GM12878 (cell line): ENCODE data around the gene AKAP12. TPM values are rescaled to one million over a fixed set of nuclear protein-coding genes. Genes with fewer than 3 reads are reported as not detected.

Experiments
- ATAC-seq: fragments of 200-7000 bp; cut with Tn5 transposase; 3 replicates; pipeline ENCODE4 v1.9.1; 2020; ENCODE audit warnings: mild to moderate bottlenecking, moderate library complexity
- BruUV-seq: library from RNA; stranded (reverse); fragments of 400-500 nt; replicated peaks from 2 replicates; lab custom pipeline; 2021; lab: Mats Ljungman, UMichigan
- CTCF ChIA-PET: fragments of 300-600 bp; sonication (Branson Sonifier 250); formaldehyde crosslinking; extraction: SDS; loops from one replicate; lab custom pipeline; 2021; ENCODE audit warnings: inconsistent platforms; lab: Yijun Ruan, JAX
- POLR2A ChIA-PET: fragments of 350-600 bp; formaldehyde crosslinking; extraction: SDS; loops from one replicate; lab custom pipeline; 2021; ENCODE audit warnings: inconsistent platforms; lab: Charles Lee
- RAD21 ChIA-PET: fragments of 300-600 bp; sonication (Branson Sonifier 250); formaldehyde crosslinking; loops from one replicate; lab custom pipeline; 2023; ENCODE audit warnings: antibody characterized with exemption; ENCODE audit not compliant: unreplicated experiment; lab: Charles Lee
- SMC1A ChIA-PET: fragments of 300-600 bp; sonication (Branson Sonifier 250); formaldehyde crosslinking; loops from one replicate; lab custom pipeline; 2023; ENCODE audit not compliant: unreplicated experiment, uncharacterized antibody; lab: Charles Lee
- DNase-seq: peaks from one replicate; pipeline ENCODE4 v3.0.0-alpha.2; 2011; ENCODE audit warnings: low read depth, low spot score
- FAIRE-seq: peaks from 3 replicates; lab custom pipeline; 2011; peaks lifted over from hg19 to GRCh38; lab: Jason Lieb, UNC
- H2AFZ ChIP-seq: 2 replicates; pipeline ENCODE4 v1.6.0; 2011; ENCODE audit warnings: low read depth, low read length, control low read depth; ENCODE audit not compliant: control insufficient read depth
- H3K27ac ChIP-seq: 2 replicates; pipeline ENCODE4 v1.5.1; 2011; ENCODE audit warnings: control low read depth; ENCODE audit not compliant: control insufficient read depth, insufficient read depth
- H3K27me3 ChIP-seq, 2 experiments: replicated peaks in 1 of 2; 2 replicates each; pipeline versions ENCODE4 v1.6.0 to v1.6.1; 2011; ENCODE audit warnings: low read length in 1 of 2; ENCODE audit not compliant: control insufficient read depth in 2 of 2, insufficient read depth in 2 of 2
- H3K36me3 ChIP-seq, 2 experiments: 2 replicates each; pipeline ENCODE4 v1.5.1; 2011; ENCODE audit warnings: low read length in 1 of 2; ENCODE audit not compliant: control insufficient read depth in 2 of 2, insufficient read depth in 2 of 2
- H3K4me1 ChIP-seq: 2 replicates; pipeline ENCODE4 v1.6.1; 2011; ENCODE audit warnings: mild to moderate bottlenecking, low read length, moderate library complexity, mixed read lengths; ENCODE audit not compliant: control insufficient read depth, insufficient read depth
- H3K4me2 ChIP-seq: 2 replicates; pipeline ENCODE4 v1.6.0; 2011; ENCODE audit warnings: control low read depth; ENCODE audit not compliant: control insufficient read depth, insufficient read depth
- H3K4me3 ChIP-seq: fragments of 200-600 bp; sonication (generic); 2 replicates; pipeline ENCODE4 v1.5.1; 2016
- H3K79me2 ChIP-seq: 2 replicates; pipeline ENCODE4 v1.6.0; 2011; ENCODE audit warnings: low read length; ENCODE audit not compliant: control insufficient read depth, insufficient read depth
- H3K9ac ChIP-seq: 2 replicates; pipeline ENCODE4 v1.8.0; 2011; ENCODE audit warnings: low read length, control low read depth, mixed read lengths; ENCODE audit not compliant: control insufficient read depth, insufficient read depth
- H3K9me3 ChIP-seq: replicated peaks from 3 replicates; pipeline ENCODE4 v1.5.1; 2011; ENCODE audit warnings: mild to moderate bottlenecking, low read length; ENCODE audit not compliant: control insufficient read depth, insufficient read depth
- H4K20me1 ChIP-seq: 2 replicates; pipeline ENCODE4 v1.6.0; 2011; ENCODE audit not compliant: control insufficient read depth, insufficient read depth
- BCL11A ChIP-seq: IDR thresholded peaks from 2 replicates; pipeline ENCODE4 v1.6.1; 2011; ENCODE audit warnings: low read depth, low read length
- CHD1 ChIP-seq: IDR thresholded peaks from 2 replicates; pipeline ENCODE4 v1.6.1; 2012; ENCODE audit warnings: low read depth, low read length, improper control_type of control experiment
- CREM ChIP-seq: IDR thresholded peaks from 2 replicates; pipeline ENCODE4 v1.6.1; 2014; ENCODE audit warnings: antibody characterized with exemption, low read depth
- EED ChIP-seq: sonication (generic); IDR thresholded peaks from 2 replicates; pipeline ENCODE4 v1.6.1; 2016; ENCODE audit warnings: antibody characterized with exemption, low read depth
- FOS ChIP-seq: IDR thresholded peaks from 3 replicates; pipeline ENCODE4 v1.6.1; 2011; ENCODE audit warnings: borderline replicate concordance; ENCODE audit not compliant: insufficient read length; ENCODE audit errors: extremely low read depth
- MYC ChIP-seq: IDR thresholded peaks from 2 replicates; pipeline ENCODE4 v1.6.1; 2011; ENCODE audit warnings: mild to moderate bottlenecking, low read length, moderate library complexity, inconsistent platforms; ENCODE audit not compliant: insufficient read depth, insufficient replicate concordance, insufficient read length, severe bottlenecking
- TCF12 ChIP-seq: IDR thresholded peaks from 2 replicates; pipeline ENCODE4 v1.6.1; 2011; ENCODE audit warnings: low read depth, mild to moderate bottlenecking, low read length
- ZNF207 ChIP-seq: fragments of 450-650 bp; IDR thresholded peaks from 2 replicates; pipeline ENCODE4 v1.6.1; 2014; ENCODE audit warnings: antibody characterized with exemption, mild to moderate bottlenecking, borderline replicate concordance
- WGBS: methylation state at CpG from one replicate; pipeline ENCODE4 v1.1.6; 2016; ENCODE audit warnings: low lambda C conversion rate; ENCODE audit not compliant: insufficient replicate concordance, insufficient coverage; ENCODE audit errors: missing lambda C conversion rate; 5-methylcytosine and 5-hydroxymethylcytosine counted together
- in situ Hi-C: fragments of 300-500 bp; cut with MboI; formaldehyde crosslinking; loops from 9 replicates; pipeline ENCODE4 v1.14.3; 2018; ENCODE audit warnings: mixed read lengths
- intact Hi-C: fragments of 100-400 bp; cut with micrococcal nuclease; formaldehyde crosslinking; loops from one replicate; pipeline ENCODE4 v1.14.2; 2022; ENCODE audit not compliant: unreplicated experiment
- polyA plus RNA-seq, 11 experiments: library from polyadenylated mRNA; depleted of rRNA in 4 of 11; unstranded in 6 of 11; stranded (reverse) in 5 of 11; fragments of >200 nt; fragmentation: Nextera tagmentation in 4 of 11; fragmentation: Illumina TruSeq in 1 of 11; extraction: Ambion mirVana in 4 of 11; extraction: Trizol in 1 of 11; gene quantifications; 1 replicate in 1 of 11; 2 replicates in 10 of 11; pipeline versions ENCODE4 v1.2.1 to v1.2.3, GENCODE V29; 2011 to 2016; ENCODE audit warnings: inconsistent platforms in 2 of 11, missing spikeins in 2 of 11, low read depth in 1 of 11
- total RNA-seq, 4 experiments: library from RNA; depleted of rRNA in 3 of 4; stranded (reverse); fragments of >200 nt in 3 of 4; fragmentation: Illumina TruSeq in 1 of 4; extraction: Trizol in 1 of 4; gene quantifications; 2 replicates each; pipeline versions ENCODE4 v1.2.1 to v1.2.3, GENCODE V29; 2013 to 2021

AKAP12 gene
- total and polyA plus RNA-seq, 10 of the 15 experiments (the other 5 are each of a cell fraction or from before 2014, with no cell fraction given) = under 0.01 to 0.72 (median 0.06) TPM; not detected in 4

DNA sequence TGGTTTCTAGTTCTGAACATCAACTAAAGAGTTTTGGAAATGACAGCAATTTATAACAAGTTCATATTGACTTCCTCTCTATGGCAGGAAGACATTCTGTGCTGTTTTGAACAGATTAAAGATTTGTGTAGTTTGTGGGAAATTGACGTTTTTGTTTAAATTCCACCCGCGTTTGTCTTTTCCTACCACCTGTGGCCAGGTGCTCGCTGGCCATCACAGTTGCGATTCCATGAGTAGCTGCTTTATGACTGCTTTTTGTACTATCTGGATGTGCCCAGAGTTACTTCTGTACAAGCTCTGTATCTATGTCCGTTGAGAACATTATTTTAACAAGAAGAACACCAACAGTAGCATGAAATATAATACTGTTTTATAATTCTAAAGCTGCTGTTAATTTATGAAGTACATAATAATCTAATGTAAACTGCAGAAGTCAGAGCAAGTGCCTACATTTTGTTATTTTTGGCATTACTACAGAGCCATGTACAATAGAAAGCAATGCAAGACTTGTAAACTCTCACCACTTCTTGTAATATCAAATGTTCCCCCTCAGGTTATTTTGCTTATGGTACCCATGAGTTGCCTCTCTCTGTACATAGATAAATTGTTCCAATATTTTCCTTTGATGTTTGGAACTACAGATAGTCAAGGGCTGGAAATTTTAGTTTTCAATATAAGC, 118.1 kb downstream of the AKAP12 start:
- DNase-seq (no peak), FAIRE-seq (no peak), ATAC-seq (no peak)
- Histone ChIP-seq H3K79me2 (no peaks in the 10 kb centered on the region), H4K20me1 (no peaks in the 10 kb centered on the region), H3K9ac (no peak overlapping the region), H3K4me2 (no peak overlapping the region), H3K9me3 (no peaks in the 10 kb centered on the region), H3K4me3 (no peak overlapping the region), H3K27me3 (no peaks in the 10 kb centered on the region), H3K4me1 (no peaks in the 10 kb centered on the region), H3K27ac (no peak overlapping the region), H2AFZ (no peak overlapping the region), H3K36me3 (no peaks in the 10 kb centered on the region; a peak in 1 of 4 replicates)
- WGBS = 55% methylated on average over 6 of the region's 6 CpGs
- POLR2A ChIA-PET = interaction anchor here (0.5 to 0.8 kb wide), 2 partner anchors 9 to 113 kb away, joined by 3 to 4 read pairs; no protein-coding TSS in a partner anchor
- BruUV-seq = no TSS peak
- CTCF ChIA-PET = interaction anchor here (1.2 to 2.0 kb wide), 6 partner anchors 12 to 466 kb away, joined by 3 to 10 read pairs (median 4); no protein-coding TSS in a partner anchor
- intact Hi-C loops = no loop called here
- TF ChIP-seq MYC (no peak), BCL11A (no peak), CHD1 (no peak), ZNF207 (no peak)
- RAD21 ChIA-PET = no interaction called here
- SMC1A ChIA-PET = interaction anchor here (0.8 kb wide), 1 partner anchor 37 kb away, joined by 3 read pairs; no protein-coding TSS in a partner anchor
- in situ Hi-C loops = no loop called here

DNA sequence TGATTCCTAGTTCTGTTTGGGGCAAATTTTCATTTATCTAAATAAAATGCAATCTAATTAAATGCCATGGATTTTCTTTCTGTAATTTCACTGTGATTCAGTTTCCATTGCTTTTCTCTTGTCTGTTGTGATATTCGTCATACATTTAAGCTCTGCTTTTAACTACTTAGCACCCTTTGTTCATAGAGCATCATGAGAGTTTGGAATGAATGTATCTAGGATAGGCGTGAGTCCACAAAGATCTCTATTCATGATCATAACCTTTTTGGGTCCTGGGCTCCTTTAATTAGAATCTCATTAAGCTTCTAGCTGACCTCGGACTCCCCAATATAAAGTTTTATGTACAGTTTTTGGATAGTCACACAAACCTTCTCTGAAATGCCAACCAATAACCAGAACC, 118.7 kb downstream of the AKAP12 start:
- no TSS peak for BruUV-seq

More for the DNA sequence above, 118.7 kb downstream of the AKAP12 start:
- Histone ChIP-seq H3K4me1 (no peaks in the 10 kb centered on the region), H3K79me2 (no peaks in the 10 kb centered on the region), H3K27me3 (no peaks in the 10 kb centered on the region), H4K20me1 (no peaks in the 10 kb centered on the region), H2AFZ (no peak overlapping the region), H3K9me3 (no peaks in the 10 kb centered on the region), H3K9ac (no peak overlapping the region), H3K4me2 (no peak overlapping the region), H3K27ac (no peak overlapping the region), H3K4me3 (no peak overlapping the region), H3K36me3 (no peaks in the 10 kb centered on the region; a peak in 1 of 4 replicates)
- in situ Hi-C loops (no loop called here), intact Hi-C loops (no loop called here)
- TF ChIP-seq EED = no peak
- TF ChIP-seq TCF12 = no peak
- TF ChIP-seq ZNF207 = no peak
- no peak for TF ChIP-seq CREM
- TF ChIP-seq FOS = no peak
- ChIA-PET POLR2A (interaction anchor here (0.5 to 0.8 kb wide), 2 partner anchors 8 to 113 kb away, joined by 3 to 4 read pairs; no protein-coding TSS in a partner anchor), RAD21 (interaction anchor here (0.6 kb wide), 1 partner anchor 117 kb away, joined by 4 read pairs; no protein-coding TSS in a partner anchor), SMC1A (no interaction called here), CTCF (interaction anchor here (0.6 to 2.0 kb wide), 5 partner anchors 11 to 467 kb away, joined by 3 to 10 read pairs (median 3); no protein-coding TSS in a partner anchor)
- DNase-seq = no peak
- ATAC-seq = no peak
- 100% methylated on average over 3 of the region's 3 CpGs for WGBS
- no peak for FAIRE-seq
